ENCODE measurements around the gene RNPEPL1. TPM values are rescaled to one million over a fixed set of nuclear protein-coding genes. Genes with fewer than 3 reads are reported as not detected.

RNPEPL1 gene
- total RNA-seq, 4 donors from 2014 or later: 65.4 to 212 (median 72.6) TPM

DNA sequence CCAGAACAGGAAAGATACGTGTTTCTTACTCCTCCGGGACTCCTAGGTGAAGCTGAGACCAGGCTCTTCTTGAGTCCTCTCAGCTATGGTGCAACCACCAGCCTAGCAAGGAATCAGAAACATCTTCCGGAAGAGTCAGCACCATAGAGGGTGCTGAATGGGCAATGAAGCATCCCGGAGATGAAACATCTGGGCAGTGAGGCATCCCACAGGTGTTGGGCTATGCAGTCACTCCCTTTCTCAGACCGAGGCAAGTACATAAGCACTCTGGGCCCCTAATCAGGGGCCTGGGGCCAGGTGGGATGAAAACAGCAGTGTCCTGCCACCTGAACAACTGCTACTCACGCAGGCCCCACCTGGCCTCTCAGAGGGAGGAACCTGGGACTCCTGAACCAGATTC is 16.8 kb downstream of the RNPEPL1 start:
- TF ChIP-seq, protein P1, sequence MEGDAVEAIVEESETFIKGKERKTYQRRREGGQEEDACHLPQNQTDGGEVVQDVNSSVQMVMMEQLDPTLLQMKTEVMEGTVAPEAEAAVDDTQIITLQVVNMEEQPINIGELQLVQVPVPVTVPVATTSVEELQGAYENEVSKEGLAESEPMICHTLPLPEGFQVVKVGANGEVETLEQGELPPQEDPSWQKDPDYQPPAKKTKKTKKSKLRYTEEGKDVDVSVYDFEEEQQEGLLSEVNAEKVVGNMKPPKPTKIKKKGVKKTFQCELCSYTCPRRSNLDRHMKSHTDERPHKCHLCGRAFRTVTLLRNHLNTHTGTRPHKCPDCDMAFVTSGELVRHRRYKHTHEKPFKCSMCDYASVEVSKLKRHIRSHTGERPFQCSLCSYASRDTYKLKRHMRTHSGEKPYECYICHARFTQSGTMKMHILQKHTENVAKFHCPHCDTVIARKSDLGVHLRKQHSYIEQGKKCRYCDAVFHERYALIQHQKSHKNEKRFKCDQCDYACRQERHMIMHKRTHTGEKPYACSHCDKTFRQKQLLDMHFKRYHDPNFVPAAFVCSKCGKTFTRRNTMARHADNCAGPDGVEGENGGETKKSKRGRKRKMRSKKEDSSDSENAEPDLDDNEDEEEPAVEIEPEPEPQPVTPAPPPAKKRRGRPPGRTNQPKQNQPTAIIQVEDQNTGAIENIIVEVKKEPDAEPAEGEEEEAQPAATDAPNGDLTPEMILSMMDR (IDR thresholded peaks at IDR 0.05; ENCODE audit: low read depth): no peak

DNA sequence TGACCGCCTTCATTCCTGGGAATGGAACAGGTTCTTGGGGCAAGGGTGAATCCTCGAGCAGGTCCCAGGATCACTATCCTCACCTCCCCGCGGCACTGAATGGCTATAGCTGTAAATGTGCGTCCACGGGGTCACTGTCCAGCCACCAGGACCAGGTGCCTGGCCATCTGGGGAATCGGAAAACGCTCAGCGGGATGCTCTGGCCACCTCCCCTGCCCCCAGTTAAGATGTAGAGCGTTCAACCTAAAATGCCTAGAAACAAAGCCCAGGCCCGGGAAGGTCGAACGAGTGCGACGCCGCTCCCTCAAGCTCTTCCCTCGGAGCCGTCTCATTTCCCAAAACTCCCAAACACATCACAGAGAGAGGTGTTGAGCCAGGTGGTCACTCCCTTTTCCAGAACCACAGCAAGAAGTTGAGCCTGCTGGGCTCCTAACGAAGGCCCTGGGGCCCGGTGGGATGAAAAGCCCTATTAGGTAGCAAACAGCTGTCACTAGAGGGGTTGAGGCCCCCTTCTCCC is 17.5 kb downstream of the RNPEPL1 start:
- TF ChIP-seq, protein P1 (IDR thresholded peaks at IDR 0.05; ENCODE audit: low read depth): no peak

DNA sequence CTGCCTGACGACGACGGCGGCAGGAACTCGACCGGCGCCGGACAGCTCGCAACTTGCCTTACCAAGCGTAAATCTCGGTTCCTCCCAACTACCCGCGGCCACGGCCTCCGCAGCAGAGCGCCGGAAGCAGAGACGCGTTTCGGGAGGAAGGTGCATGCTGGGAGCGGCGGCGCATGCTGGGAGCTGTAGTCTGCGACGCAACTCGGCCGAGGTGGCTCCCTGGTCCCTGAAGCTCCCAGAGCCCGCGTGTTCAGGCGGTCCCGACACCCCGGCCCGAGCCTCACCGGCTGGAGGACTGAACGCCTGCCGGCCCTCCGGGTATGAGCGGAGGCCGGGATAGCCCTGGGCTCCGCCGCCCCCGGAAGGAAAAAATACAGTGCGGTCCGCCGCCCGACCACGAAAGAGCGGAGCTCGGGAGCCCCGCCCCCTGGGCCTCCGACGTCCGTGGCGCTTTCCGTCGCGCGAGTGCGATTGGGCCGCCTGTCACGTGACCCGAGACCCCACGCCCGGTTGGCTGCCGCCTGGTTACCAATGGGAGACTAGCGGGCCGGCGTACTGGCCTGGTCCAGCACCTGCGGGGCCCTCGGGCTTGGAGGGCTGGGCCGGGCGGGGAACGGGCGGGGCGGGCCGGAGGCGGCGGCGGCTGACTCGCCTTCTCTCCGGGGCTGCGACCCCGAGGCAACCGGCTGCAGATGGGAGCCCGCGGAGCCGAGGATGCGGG is 18.1 kb downstream of the RNPEPL1 start, which contains the start of gene CAPN10:
Gene CAPN10, plus strand, starts transcription at position 537 of the 721 bp plus-strand sequence. Its CDS starts 178 bp downstream, at position 715.
- TF ChIP-seq, protein P1 (IDR thresholded peaks at IDR 0.05; ENCODE audit: low read depth): no peak

DNA sequence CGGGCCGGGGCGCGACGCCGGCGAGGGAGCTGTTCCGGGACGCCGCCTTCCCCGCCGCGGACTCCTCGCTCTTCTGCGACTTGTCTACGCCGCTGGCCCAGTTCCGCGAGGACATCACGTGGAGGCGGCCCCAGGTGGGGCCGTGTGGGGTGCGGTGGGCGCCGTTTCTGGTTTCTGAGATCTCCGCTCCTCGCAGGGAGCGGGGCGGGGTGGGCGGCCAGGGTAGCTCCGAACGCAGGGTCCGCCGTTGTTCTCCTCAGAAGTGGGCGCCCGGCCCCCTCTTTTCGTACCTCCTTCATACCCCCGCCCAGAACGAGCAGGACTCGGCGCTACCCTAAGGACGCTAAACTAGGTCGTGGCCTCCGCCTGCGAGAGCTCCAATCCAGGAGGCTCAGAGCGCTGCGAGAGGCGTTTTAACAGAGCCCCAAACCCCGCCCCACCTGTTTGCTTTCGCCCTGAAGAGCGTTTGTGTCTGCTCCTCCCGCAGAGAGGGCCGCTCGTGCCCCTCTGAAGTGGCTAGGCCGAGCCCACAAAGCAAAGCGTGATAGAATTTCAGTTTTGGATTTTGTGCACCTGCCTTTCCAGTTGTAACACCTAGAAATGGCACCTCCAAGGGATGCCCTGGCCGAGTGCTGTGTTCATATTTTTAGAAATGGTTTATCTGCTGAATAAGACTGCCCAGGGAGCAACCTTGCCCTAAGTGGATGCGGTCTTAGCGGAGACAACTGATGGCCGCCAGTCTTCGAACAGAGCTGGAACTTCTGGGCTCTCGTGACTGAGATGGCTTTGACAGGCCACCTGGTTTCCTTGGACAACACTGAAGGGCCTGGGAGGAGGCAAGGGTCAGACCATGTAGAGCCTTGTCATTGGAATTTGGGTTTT is 18.9 kb downstream of the RNPEPL1 start:
- TF ChIP-seq, protein P1 (IDR thresholded peaks at IDR 0.05; ENCODE audit: low read depth): no peak

DNA sequence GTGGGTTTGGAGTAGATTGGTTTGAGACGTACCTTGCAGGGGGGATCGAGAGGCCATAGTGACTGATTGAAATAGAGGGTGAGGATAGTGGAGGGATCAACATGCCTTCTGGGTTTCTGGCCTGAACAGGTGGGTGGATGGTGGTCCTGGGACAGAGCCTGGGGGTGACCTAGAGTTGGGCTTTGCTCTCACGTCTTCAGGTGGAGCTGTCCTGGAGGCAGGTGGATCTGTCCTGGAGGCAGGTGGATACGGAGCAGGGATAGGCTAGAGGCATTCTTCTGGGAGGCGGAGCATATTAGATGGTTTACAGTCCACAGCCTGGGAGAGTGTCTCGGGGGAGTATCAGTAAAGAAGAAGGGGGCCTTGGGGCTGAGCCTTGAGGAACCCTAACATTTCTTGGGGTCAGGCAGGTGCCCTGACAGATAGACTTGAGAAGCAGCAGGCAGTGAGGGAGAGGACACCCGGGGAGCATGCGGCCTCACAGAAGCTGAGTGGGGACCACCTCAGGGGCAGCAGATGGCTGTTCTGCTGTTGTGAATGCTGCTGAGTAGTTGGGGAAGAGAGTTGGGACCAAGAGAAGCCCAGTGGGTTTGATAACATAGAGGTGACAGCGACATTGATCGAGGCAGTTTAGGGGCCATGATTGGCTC is 19.8 kb downstream of the RNPEPL1 start:
- TF ChIP-seq, protein P1 (IDR thresholded peaks at IDR 0.05; ENCODE audit: low read depth): no peak

DNA sequence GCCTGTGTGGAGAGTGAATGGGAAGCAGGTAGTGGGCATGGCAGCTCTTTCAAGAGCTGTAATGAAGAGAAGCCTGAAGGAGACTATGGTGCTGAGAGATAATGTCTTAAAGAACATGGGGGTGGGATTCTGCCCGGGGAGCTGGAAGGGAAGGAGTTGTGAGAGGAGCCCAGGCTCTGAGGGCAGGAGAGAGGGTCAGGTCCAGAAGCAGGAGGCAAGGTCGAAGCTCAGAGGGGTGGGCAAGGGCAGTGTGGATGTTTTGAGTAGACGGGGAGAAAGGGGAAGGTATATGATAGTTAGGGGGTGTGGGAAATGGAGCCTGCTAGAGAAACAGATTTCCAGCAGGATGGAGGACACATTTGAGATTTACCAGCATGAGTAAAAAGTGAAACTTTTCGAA is 20.4 kb downstream of the RNPEPL1 start:
- TF ChIP-seq, protein P1 (IDR thresholded peaks at IDR 0.05; ENCODE audit: low read depth): no peak
